Activated CD4-positive, alpha-beta T cell treated with anti-CD3 and anti-CD28 coated beads, Interleukin-2, amount 50 U/mL, for 4 hours (primary cell): ENCODE results near the gene YIPF5.

ENCODE experiments used
- DNase-seq, 2 experiments: peaks; one replicate each; pipeline ENCODE4 v3.0.0-alpha.2; 2020

Gene YIPF5

GRCh38 chr5:144170276-144171024 lies at the start of gene YIPF5, which contains the start of gene KCTD16:
YIPF5 (minus strand) TSS chr5:144170659; CDS start chr5:144169955, 704 bp downstream.
KCTD16 (plus strand) TSS chr5:144170873.
- DNase-seq: peak; percentile 96 to 97

DNA sequence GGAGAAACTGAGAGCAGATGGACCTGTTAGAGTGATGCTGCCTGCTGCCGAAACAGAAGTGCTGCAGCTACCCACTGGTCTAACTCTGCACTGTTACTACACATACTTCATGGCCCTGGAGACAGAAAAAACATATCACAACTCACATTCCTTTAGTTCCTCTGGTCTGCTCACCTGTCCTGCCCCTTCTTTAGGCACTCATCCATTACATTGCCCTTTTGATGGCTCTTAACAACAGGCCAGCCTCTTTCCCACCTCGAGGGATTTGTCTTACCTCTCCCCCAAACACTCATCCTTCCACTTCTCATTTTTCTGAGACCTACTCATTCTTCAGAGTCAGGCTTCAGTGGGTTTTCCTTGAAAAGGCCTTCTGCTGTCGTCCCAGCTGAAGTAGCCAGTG lies 49.4 kb upstream of the YIPF5 start:
- DNase-seq: no peak

- no peak for DNase-seq
Measured at GRCh38 chr5:144210655-144211054, 40.2 kb upstream of the YIPF5 start.

DNA sequence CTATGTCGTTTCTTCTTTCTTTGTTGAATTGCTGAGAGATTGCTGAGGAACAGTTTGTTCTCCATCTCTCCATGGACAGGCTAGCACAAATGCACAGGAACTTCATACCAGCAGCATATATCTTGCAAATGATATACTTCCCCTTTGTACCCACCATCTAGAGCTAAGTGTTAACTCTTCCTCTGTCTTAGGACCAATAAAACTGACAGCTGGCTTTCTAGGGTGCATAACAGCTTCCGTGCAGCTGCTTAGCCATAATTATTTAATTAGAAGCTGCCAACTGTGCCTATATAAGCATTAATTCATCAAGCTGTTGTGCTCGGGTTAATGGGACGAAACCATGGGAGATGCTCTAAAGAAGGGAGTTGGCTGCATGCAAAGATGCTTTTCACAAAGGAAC lies 38.9 kb upstream of the YIPF5 start:
- DNase-seq: no peak

- DNase-seq: no peak
Measured at GRCh38 chr5:144207875-144208444, 37.5 kb upstream of the YIPF5 start.

GRCh38 chr5:144206141-144206540 lies 35.7 kb upstream of the YIPF5 start:
- DNase-seq: no peak

- no peak for DNase-seq
Measured at GRCh38 chr5:144205141-144205551, 34.7 kb upstream of the YIPF5 start.

DNA sequence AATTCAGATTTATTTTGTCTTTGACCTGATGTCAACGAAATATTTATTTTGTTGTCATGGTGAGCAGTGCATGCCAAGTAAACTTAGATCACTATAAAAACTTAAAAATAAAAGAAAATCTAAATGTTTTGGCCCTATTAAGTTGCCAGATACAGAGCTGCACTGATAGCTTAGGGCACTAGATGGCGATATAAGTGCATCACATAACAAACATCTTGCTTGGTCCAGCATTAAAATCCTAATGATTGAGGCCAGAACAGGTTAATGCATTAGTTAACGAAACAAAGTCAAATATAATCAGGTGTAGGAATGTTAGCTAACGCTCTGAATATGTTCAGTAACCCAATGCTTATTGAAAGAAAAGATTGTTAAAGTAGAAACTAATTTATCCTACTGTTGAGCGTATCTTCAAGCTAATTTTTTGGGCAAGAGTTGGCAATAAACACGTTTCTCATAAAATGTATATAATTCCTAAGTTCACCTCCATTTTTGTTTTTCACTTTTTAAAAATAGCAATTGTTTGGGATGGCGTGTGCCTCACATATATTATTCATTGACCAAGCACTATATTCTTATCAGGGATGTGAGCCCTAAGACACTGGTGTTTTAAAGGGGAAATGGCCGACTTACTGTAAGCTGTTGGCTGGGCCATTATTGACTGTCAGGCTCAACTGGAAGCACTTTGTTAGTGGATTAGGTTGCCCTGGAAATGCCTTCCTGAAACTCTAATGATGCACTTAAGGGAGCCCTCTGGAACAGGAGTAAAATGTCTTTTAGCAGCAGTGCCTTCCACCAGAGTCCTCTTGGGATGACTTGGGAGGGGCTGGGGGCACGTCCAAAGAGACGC lies 33.5 kb upstream of the YIPF5 start:
- peak; percentile 23 to 34 for DNase-seq

DNA sequence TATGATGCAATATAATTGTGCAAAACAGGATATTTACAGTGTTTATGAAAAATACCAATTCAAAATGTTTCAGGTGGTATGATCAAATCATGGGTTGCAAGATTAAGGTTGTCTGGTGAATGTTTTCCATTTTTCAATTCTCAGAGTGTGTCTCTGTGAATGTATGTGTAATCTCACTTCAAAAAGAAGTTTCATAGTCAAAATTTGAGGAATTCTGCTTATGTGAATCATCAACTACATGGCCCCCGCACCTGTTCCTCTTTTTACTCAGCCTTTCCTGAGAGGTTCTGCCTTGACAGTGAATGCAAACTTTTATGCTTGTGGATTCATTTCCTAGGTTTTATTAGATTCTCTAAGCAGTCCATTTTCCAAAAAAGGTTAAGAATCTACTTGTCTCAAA lies 32.3 kb upstream of the YIPF5 start:
- no peak for DNase-seq

- DNase-seq: no peak
Measured at GRCh38 chr5:144202072-144202471, 31.6 kb upstream of the YIPF5 start.

DNA sequence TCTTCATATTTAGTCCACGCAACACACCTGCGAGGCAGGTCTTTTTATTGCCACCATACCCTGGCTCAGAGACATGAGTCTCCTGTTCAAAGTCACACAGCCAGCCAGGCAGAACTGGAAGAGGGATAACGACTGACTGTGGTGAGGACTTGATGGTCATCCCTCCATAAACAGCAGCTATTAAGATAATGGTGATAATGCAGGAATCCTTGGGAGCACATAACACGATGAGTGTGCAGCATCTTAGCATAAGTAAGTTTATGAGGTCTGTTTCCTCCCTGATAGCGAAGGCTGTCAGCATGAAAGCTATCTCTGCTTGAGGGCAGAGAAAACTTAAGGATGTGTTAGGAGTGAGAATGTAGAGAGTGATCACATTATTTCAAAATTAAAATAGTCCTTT lies 31.1 kb upstream of the YIPF5 start:
- DNase-seq: no peak

DNA sequence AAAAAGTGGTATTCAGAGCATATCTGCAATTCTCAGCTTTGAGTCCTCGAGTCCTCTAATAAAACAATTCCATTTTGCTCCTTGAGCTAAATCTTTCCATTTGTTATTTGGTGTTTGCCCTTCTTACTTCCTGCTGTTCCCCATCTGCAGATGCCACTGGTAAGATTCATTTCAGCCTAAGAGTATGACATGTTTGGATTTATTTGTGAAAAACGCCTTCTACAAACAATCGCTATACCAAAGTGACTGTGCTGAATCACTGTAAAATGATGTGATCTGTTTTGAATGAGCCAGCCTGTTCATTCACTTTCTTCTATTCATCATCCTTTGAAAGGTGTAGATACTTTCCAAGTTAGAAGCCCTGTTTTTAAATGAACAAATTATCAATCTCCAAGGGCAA lies 27.9 kb upstream of the YIPF5 start:
- DNase-seq: no peak

GRCh38 chr5:144196612-144197011 lies 26.2 kb upstream of the YIPF5 start:
- no peak for DNase-seq

- no peak for DNase-seq
Measured at GRCh38 chr5:144195448-144195847, 25.0 kb upstream of the YIPF5 start.

DNA sequence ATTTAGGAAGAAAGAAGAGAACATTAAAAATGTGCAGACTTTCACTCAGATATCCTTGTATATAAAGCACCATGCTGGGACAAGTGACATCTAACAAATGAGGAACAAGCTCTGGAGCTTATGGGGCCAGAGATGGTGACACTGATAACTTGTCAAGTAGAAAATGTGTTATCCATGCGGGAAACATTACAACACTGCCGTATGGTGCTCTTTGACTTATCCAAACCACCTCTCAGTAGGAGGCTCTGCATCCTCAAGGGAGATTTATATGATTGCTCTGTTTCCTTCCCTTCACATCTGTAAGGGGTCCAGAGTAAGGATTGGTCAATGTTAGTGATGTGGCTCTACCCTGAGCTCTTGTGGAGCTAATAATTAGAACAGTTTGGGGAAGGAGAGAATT lies 23.7 kb upstream of the YIPF5 start:
- no peak for DNase-seq

- DNase-seq: no peak
Measured at GRCh38 chr5:144192661-144193060, 22.2 kb upstream of the YIPF5 start.

DNA sequence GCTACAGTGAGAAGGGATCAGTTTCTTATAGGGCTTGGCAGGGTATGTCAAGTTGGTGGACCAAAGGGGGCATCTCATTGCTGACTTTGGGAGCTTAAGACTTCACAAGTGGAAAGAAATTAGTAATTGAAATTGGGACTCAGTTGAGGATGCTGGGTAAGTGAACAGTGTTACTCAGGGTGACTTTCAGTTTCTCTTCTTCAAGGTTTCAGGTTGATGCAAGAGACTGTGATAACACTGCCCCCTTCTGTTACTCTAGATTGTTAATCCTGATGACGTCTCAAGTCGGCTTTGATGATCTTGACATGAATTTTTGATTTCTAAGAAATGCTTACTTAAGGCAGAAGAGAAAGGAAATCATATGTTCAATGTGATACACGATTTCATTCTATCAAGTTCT lies 21.5 kb upstream of the YIPF5 start:
- DNase-seq: no peak

DNA sequence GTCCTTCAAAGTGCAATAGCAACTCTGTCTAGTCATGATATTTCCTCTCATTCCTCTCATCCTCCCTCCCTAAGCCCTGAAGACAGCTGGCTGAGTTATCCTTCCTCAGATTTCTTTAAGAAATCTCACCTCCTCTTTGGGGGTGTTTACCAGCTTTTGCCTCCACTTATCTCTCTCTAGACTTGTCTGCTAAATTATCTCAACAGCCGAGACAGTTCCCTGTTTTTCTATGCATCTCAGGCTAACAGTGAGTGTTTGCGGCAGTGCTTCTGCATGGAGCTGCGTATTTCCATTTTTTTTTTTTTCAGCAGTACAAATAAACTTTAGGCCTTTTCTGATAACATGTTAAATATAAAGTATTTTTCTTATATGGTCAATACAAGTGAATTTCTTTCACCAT lies 21.1 kb upstream of the YIPF5 start:
- DNase-seq: no peak

- DNase-seq: peak; percentile 76 to 83
Measured at GRCh38 chr5:144189800-144190429, 19.5 kb upstream of the YIPF5 start.

GRCh38 chr5:144187699-144188294 lies 17.3 kb upstream of the YIPF5 start:
- peak; percentile 69 to 76 for DNase-seq

- no peak for DNase-seq
Measured at GRCh38 chr5:144183254-144183889, 12.9 kb upstream of the YIPF5 start.

GRCh38 chr5:144179226-144179625 lies 8.8 kb upstream of the YIPF5 start:
- DNase-seq: no peak
